ENCODE measurements around the gene RAB31. TPM values are rescaled to one million over a fixed set of nuclear protein-coding genes. Genes with fewer than 3 reads are reported as not detected.

RAB31 gene
- polyA plus RNA-seq, 1 of the 3 experiments (the other 2 are of a cell fraction): 23.0 TPM

DNA sequence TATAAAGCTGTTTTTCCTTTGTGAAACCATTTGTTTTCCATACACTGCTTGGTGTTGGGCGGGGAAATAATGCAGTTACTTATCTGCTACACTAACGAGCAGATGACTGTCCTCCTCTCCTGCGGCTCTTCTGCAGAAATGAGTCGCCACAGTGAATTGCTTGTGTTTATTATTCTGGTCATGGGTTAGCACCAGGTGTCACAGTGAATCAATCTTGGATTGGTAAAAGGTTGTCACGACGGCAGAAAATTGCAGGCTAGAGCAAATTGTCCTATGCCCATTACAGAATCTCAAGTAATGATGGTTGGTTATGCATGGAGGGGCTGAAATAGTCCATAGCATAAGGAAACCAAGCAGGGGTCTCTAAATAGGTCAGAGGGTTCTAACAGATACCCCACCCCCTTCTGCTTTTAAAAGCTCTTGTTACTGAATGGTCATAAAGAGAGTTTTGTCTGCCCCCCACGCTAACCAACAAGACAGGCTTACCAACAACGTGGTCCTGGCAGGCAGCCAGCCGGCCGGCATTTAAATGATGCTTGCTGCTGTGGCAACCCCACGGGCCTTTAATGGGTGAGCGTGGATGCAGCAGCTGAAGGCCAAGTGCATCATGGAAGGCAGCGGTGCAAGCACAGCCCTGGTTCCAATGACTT lies 29.5 kb downstream of the RAB31 start:
- Histone ChIP-seq H3K27ac (ENCODE audit: low read depth in 2 of 2, low read length in 1 of 2) (peak overlapping the region; percentile 33 to 77), H3K79me2 (ENCODE audit: insufficient read depth) (peaks cover 31% of the 10 kb centered on the region), H3K9me2 (no peaks in the 10 kb centered on the region), H3K36me3 (replicated peaks in 1 of 2; ENCODE audit: control insufficient read depth in 1 of 2, insufficient read depth in 2 of 2, low read length in 1 of 2) (peaks cover 0 to 6% of the 10 kb centered on the region in 2 experiments), H3K4me3 (ENCODE audit: low read depth in 2 of 2, low read length in 1 of 2) (no peak overlapping the region), H3K9ac (no peak overlapping the region), H3K27me3 (ENCODE audit: insufficient read depth) (no peaks in the 10 kb centered on the region), H4K20me1 (ENCODE audit: insufficient read depth) (no peaks in the 10 kb centered on the region), H3K4me2 (peak overlapping the region; percentile 40; the same call in 1 of the 2 replicates), H3K4me1 (ENCODE audit: control insufficient read depth in 1 of 2, insufficient read depth in 2 of 2, low read depth in 1 of 2, low read length in 1 of 2) (peaks cover 17 to 31% of the 10 kb centered on the region in 2 experiments), H2AFZ (ENCODE audit: low read depth) (no peak overlapping the region), H3K9me3 (no peaks in the 10 kb centered on the region), H3F3A (replicated peaks; ENCODE audit: insufficient read depth) (peaks cover 11% of the 10 kb centered on the region)
- 54% methylated on average over 13 of the region's 13 CpGs for WGBS (ENCODE audit: low lambda C conversion rate)
- DNase-seq: peak; percentile 58
- TF ChIP-seq RCOR1 (IDR thresholded peaks at IDR 0.05; ENCODE audit: low read length) (0 out of 2 replicates have a peak, but pooled peaks have one; percentile 9), JUND (IDR thresholded peaks at IDR 0.05) (peak; percentile 27; the same call in 1 of the 2 replicates), MXI1 (IDR thresholded peaks at IDR 0.05; ENCODE audit: low read depth, low read length) (peak; percentile 77), EP300 (IDR thresholded peaks at IDR 0.05; ENCODE audit: borderline replicate concordance in 1 of 2, low read depth in 1 of 2, low read length in 1 of 2) (peak in 1 of 2 experiments; percentile 34; a peak in 1 of 4 replicates), GATA2 (CRISPR knock-in tag; IDR thresholded peaks at IDR 0.05) (peak; percentile 27; the same call in 1 of the 2 replicates), IRF3 (IDR thresholded peaks at IDR 0.05; ENCODE audit: low read depth, low read length) (no peak), FOXM1 (IDR thresholded peaks at IDR 0.05; ENCODE audit: low read depth) (no peak)
- TF ChIP-seq, protein P1, sequence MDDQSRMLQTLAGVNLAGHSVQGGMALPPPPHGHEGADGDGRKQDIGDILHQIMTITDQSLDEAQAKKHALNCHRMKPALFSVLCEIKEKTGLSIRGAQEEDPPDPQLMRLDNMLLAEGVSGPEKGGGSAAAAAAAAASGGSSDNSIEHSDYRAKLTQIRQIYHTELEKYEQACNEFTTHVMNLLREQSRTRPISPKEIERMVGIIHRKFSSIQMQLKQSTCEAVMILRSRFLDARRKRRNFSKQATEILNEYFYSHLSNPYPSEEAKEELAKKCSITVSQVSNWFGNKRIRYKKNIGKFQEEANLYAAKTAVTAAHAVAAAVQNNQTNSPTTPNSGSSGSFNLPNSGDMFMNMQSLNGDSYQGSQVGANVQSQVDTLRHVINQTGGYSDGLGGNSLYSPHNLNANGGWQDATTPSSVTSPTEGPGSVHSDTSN (IDR thresholded peaks at IDR 0.05): peak; percentile 78
- CTCF ChIA-PET: interaction anchor here (0.6 to 1.2 kb wide), 3 partner anchors 47 to 125 kb away, joined by 3 to 5 read pairs (median 3); no protein-coding TSS in a partner anchor
- POLR2A ChIA-PET: no interaction called here

- WGBS (ENCODE audit: low lambda C conversion rate): 91% methylated on average over 8 of the region's 8 CpGs
- H3K9ac ChIP-seq: no peak overlapping the region
- no peak for DNase-seq
- no peaks in the 10 kb centered on the region for H4K20me1 ChIP-seq (ENCODE audit: insufficient read depth)
- no peaks in the 10 kb centered on the region for H3K27me3 ChIP-seq (ENCODE audit: insufficient read depth)
- ChIA-PET CTCF (interaction anchor here (0.8 to 1.2 kb wide), 3 partner anchors 9 to 126 kb away, joined by 3 to 5 read pairs (median 3); no protein-coding TSS in a partner anchor), POLR2A (interaction anchor here (0.5 kb wide), 1 partner anchor 65 kb away, joined by 4 read pairs; no protein-coding TSS in a partner anchor)
- H3K4me2 ChIP-seq: no peak overlapping the region
- H3K27ac ChIP-seq (ENCODE audit: low read depth in 2 of 2, low read length in 1 of 2): no peak overlapping the region; a peak in 1 of 4 replicates
- no peaks in the 10 kb centered on the region for H3K36me3 ChIP-seq (replicated peaks in 1 of 2; ENCODE audit: control insufficient read depth in 1 of 2, insufficient read depth in 2 of 2, low read length in 1 of 2)
- no peak overlapping the region for H3K4me3 ChIP-seq (ENCODE audit: low read depth in 2 of 2, low read length in 1 of 2)
- no peak overlapping the region for H2AFZ ChIP-seq (ENCODE audit: low read depth)
- no peaks in the 10 kb centered on the region for H3K9me3 ChIP-seq
- H3F3A ChIP-seq (replicated peaks; ENCODE audit: insufficient read depth): peaks cover 19% of the 10 kb centered on the region
- H3K4me1 ChIP-seq (ENCODE audit: control insufficient read depth in 1 of 2, insufficient read depth in 2 of 2, low read depth in 1 of 2, low read length in 1 of 2): peaks cover 18 to 39% of the 10 kb centered on the region in 2 experiments
- H3K79me2 ChIP-seq (ENCODE audit: insufficient read depth): peaks cover 35% of the 10 kb centered on the region
- H3K9me2 ChIP-seq: no peaks in the 10 kb centered on the region
- no peak for TF ChIP-seq NFIC (IDR thresholded peaks at IDR 0.05; ENCODE audit: borderline replicate concordance)
- TF ChIP-seq, protein P2, sequence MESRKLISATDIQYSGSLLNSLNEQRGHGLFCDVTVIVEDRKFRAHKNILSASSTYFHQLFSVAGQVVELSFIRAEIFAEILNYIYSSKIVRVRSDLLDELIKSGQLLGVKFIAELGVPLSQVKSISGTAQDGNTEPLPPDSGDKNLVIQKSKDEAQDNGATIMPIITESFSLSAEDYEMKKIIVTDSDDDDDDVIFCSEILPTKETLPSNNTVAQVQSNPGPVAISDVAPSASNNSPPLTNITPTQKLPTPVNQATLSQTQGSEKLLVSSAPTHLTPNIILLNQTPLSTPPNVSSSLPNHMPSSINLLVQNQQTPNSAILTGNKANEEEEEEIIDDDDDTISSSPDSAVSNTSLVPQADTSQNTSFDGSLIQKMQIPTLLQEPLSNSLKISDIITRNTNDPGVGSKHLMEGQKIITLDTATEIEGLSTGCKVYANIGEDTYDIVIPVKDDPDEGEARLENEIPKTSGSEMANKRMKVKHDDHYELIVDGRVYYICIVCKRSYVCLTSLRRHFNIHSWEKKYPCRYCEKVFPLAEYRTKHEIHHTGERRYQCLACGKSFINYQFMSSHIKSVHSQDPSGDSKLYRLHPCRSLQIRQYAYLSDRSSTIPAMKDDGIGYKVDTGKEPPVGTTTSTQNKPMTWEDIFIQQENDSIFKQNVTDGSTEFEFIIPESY (IDR thresholded peaks at IDR 0.05; ENCODE audit: borderline replicate concordance, low read depth): no peak
- no peak for TF ChIP-seq ELF1 (IDR thresholded peaks at IDR 0.05)
- TF ChIP-seq RAD21 (IDR thresholded peaks at IDR 0.05; ENCODE audit: low read length): no peak
- no peak for TF ChIP-seq FOXJ3 (CRISPR knock-in tag; IDR thresholded peaks at IDR 0.05)
- no peak for TF ChIP-seq EZH2phosphoT487 (IDR thresholded peaks at IDR 0.05; ENCODE audit: borderline replicate concordance, low read depth)
- TF ChIP-seq FOSL2 (IDR thresholded peaks at IDR 0.05; ENCODE audit: borderline replicate concordance, low read depth): no peak
- TF ChIP-seq TEAD4 (IDR thresholded peaks at IDR 0.05; ENCODE audit: borderline replicate concordance, insufficient read depth): no peak
- TF ChIP-seq, protein P1 (IDR thresholded peaks at IDR 0.05): no peak
- TF ChIP-seq YY1 (IDR thresholded peaks at IDR 0.05; ENCODE audit: low read depth): no peak
- no peak for TF ChIP-seq CTCF (IDR thresholded peaks at IDR 0.05)
These were observed 30.3 kb downstream of the RAB31 start for GRCh38 chr18:9738266-9738969.

All from SK-N-SH (cell line).